ENCODE measurements around the gene ANKRD7.

Gene ANKRD7

DNA sequence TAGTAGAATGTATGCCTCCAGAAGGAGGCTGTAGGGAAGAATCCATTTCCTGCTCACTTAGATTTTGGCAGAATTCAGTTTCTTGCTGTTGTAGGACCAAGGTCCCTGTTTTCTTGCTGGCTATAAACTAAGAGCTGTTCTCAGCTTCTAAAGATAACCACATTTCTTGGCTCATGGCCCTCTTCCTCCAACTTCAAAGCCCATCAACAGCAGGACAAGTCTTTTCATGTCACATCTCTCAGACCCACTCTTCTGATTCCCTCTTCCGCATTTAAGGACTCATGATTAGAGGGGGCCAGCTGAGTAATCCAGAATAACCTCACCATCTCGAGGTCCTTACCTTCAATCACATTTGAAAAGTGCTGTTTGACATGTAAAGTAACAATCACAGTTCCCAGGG, 48.8 kb upstream of the ANKRD7 start:
- POLR2A ChIA-PET, result no interaction called here
- H3K4me3 ChIP-seq (ENCODE audit: low read depth, low read length), result no peak overlapping the region
- H3K36me3 ChIP-seq (ENCODE audit: control insufficient read depth in 2 of 2, insufficient read depth in 1 of 2, low read length in 2 of 2), result no peaks in the 10 kb centered on the region
- no peaks in the 10 kb centered on the region for H3K9me3 ChIP-seq (ENCODE audit: control insufficient read depth, insufficient read depth, low read depth, low read length)
- H3K27ac ChIP-seq (ENCODE audit: extremely low read depth, low read depth, low read length), result no peak overlapping the region
- CTCF ChIA-PET, result no interaction called here
- no peaks in the 10 kb centered on the region for H3K4me1 ChIP-seq (ENCODE audit: control insufficient read depth, insufficient read depth, low read length)
- TF ChIP-seq ZNF140 (tag by site-specific recombination; IDR thresholded peaks at IDR 0.05), result no peak
- TF ChIP-seq ZNF24 (tag by site-specific recombination; IDR thresholded peaks at IDR 0.05), result no peak
- no peak for TF ChIP-seq ZNF510 (tag by site-specific recombination; IDR thresholded peaks at IDR 0.05; ENCODE audit: insufficient replicate concordance)
- TF ChIP-seq ZNF274 (IDR thresholded peaks at IDR 0.05; ENCODE audit: low read length), result no peak
- no peak for TF ChIP-seq ZNF274 (tag by site-specific recombination; IDR thresholded peaks at IDR 0.05; ENCODE audit: borderline replicate concordance)
- TF ChIP-seq, protein P1, sequence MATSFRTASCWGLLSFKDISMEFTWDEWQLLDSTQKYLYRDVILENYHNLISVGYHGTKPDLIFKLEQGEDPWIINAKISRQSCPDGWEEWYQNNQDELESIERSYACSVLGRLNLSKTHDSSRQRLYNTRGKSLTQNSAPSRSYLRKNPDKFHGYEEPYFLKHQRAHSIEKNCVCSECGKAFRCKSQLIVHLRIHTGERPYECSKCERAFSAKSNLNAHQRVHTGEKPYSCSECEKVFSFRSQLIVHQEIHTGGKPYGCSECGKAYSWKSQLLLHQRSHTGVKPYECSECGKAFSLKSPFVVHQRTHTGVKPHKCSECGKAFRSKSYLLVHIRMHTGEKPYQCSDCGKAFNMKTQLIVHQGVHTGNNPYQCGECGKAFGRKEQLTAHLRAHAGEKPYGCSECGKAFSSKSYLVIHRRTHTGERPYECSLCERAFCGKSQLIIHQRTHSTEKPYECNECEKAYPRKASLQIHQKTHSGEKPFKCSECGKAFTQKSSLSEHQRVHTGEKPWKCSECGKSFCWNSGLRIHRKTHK (tag by site-specific recombination; IDR thresholded peaks at IDR 0.05), result no peak
- TF ChIP-seq ZNF157 (tag by site-specific recombination; IDR thresholded peaks at IDR 0.05), result no peak
- TF ChIP-seq ZNF664 (tag by site-specific recombination; IDR thresholded peaks at IDR 0.05), result no peak
- TF ChIP-seq, protein P2, sequence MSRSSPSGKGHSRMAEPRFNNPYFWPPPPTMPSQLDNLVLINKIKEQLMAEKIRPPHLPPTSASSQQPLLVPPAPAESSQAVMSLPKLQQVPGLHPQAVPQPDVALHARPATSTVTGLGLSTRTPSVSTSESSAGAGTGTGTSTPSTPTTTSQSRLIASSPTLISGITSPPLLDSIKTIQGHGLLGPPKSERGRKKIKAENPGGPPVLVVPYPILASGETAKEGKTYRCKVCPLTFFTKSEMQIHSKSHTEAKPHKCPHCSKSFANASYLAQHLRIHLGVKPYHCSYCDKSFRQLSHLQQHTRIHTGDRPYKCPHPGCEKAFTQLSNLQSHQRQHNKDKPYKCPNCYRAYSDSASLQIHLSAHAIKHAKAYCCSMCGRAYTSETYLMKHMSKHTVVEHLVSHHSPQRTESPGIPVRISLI (tag by site-specific recombination; IDR thresholded peaks at IDR 0.05), result no peak
- no peak for TF ChIP-seq SALL2 (tag by site-specific recombination; IDR thresholded peaks at IDR 0.05; ENCODE audit: borderline replicate concordance)
- TF ChIP-seq SCRT1 (tag by site-specific recombination; IDR thresholded peaks at IDR 0.05; ENCODE audit: borderline replicate concordance), result no peak
- TF ChIP-seq, protein P3, sequence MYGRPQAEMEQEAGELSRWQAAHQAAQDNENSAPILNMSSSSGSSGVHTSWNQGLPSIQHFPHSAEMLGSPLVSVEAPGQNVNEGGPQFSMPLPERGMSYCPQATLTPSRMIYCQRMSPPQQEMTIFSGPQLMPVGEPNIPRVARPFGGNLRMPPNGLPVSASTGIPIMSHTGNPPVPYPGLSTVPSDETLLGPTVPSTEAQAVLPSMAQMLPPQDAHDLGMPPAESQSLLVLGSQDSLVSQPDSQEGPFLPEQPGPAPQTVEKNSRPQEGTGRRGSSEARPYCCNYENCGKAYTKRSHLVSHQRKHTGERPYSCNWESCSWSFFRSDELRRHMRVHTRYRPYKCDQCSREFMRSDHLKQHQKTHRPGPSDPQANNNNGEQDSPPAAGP (tag by site-specific recombination; IDR thresholded peaks at IDR 0.05), result no peak
- TF ChIP-seq, protein P4, sequence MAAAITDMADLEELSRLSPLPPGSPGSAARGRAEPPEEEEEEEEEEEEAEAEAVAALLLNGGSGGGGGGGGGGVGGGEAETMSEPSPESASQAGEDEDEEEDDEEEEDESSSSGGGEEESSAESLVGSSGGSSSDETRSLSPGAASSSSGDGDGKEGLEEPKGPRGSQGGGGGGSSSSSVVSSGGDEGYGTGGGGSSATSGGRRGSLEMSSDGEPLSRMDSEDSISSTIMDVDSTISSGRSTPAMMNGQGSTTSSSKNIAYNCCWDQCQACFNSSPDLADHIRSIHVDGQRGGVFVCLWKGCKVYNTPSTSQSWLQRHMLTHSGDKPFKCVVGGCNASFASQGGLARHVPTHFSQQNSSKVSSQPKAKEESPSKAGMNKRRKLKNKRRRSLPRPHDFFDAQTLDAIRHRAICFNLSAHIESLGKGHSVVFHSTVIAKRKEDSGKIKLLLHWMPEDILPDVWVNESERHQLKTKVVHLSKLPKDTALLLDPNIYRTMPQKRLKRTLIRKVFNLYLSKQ (tag by site-specific recombination; IDR thresholded peaks at IDR 0.05; ENCODE audit: borderline replicate concordance), result no peak
- TF ChIP-seq TCF7L2 (IDR thresholded peaks at IDR 0.05; ENCODE audit: borderline replicate concordance, low read depth, low read length), result no peak
- TF ChIP-seq, protein P5, sequence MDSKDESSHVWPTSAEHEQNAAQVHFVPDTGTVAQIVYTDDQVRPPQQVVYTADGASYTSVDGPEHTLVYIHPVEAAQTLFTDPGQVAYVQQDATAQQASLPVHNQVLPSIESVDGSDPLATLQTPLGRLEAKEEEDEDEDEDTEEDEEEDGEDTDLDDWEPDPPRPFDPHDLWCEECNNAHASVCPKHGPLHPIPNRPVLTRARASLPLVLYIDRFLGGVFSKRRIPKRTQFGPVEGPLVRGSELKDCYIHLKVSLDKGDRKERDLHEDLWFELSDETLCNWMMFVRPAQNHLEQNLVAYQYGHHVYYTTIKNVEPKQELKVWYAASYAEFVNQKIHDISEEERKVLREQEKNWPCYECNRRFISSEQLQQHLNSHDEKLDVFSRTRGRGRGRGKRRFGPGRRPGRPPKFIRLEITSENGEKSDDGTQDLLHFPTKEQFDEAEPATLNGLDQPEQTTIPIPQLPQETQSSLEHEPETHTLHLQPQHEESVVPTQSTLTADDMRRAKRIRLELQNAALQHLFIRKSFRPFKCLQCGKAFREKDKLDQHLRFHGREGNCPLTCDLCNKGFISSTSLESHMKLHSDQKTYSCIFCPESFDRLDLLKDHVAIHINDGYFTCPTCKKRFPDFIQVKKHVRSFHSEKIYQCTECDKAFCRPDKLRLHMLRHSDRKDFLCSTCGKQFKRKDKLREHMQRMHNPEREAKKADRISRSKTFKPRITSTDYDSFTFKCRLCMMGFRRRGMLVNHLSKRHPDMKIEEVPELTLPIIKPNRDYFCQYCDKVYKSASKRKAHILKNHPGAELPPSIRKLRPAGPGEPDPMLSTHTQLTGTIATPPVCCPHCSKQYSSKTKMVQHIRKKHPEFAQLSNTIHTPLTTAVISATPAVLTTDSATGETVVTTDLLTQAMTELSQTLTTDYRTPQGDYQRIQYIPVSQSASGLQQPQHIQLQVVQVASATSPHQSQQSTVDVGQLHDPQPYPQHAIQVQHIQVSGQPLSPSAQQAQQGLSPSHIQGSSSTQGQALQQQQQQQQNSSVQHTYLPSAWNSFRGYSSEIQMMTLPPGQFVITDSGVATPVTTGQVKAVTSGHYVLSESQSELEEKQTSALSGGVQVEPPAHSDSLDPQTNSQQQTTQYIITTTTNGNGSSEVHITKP (tag by site-specific recombination; IDR thresholded peaks at IDR 0.05), result no peak

DNA sequence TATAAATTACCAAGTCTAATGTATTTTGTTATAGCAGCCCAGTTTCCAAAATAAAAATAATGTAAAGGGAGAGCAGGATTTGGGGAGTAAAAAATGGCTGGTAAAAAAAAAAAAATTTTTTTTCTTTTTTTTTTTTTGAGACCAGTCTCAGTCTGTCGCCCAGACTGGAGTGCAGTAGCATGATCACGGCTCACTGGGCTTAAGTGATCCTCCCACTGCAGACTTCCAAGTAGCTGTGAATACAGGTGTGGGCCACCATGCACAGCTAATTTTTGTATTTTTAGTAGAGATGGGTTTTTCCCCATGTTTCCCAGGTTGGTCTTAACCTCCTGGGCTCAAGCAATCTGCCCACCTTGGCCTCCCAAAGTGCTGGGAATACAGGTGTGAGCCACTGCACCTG, 45.3 kb upstream of the ANKRD7 start:
- Histone ChIP-seq H3K9me3 (ENCODE audit: control insufficient read depth, insufficient read depth, low read depth, low read length) (no peaks in the 10 kb centered on the region), H3K36me3 (ENCODE audit: control insufficient read depth in 2 of 2, insufficient read depth in 1 of 2, low read length in 2 of 2) (no peaks in the 10 kb centered on the region), H3K4me3 (ENCODE audit: low read depth, low read length) (no peak overlapping the region), H3K4me1 (ENCODE audit: control insufficient read depth, insufficient read depth, low read length) (no peaks in the 10 kb centered on the region), H3K27ac (ENCODE audit: extremely low read depth, low read depth, low read length) (no peak overlapping the region)
- CTCF ChIA-PET, result no interaction called here
- POLR2A ChIA-PET, result no interaction called here
- no peak for TF ChIP-seq ZNF302 (tag by site-specific recombination; IDR thresholded peaks at IDR 0.05; ENCODE audit: low read depth)
- TF ChIP-seq MEIS1 (CRISPR knock-in tag; IDR thresholded peaks at IDR 0.05; ENCODE audit: borderline replicate concordance), result no peak
- no peak for TF ChIP-seq ZNF76 (tag by site-specific recombination; IDR thresholded peaks at IDR 0.05; ENCODE audit: borderline replicate concordance, low read depth)
- TF ChIP-seq ZNF843 (tag by site-specific recombination; IDR thresholded peaks at IDR 0.05), result no peak
- no peak for TF ChIP-seq SALL2 (tag by site-specific recombination; IDR thresholded peaks at IDR 0.05; ENCODE audit: borderline replicate concordance)
- no peak for TF ChIP-seq ZNF768 (tag by site-specific recombination; IDR thresholded peaks at IDR 0.05)
- no peak for TF ChIP-seq EGR2 (tag by site-specific recombination; IDR thresholded peaks at IDR 0.05; ENCODE audit: low read depth)
- TF ChIP-seq KLF9 (tag by site-specific recombination; IDR thresholded peaks at IDR 0.05; ENCODE audit: low read depth), result no peak
- TF ChIP-seq ZNF10 (tag by site-specific recombination; IDR thresholded peaks at IDR 0.05), result no peak
- TF ChIP-seq, protein P6, sequence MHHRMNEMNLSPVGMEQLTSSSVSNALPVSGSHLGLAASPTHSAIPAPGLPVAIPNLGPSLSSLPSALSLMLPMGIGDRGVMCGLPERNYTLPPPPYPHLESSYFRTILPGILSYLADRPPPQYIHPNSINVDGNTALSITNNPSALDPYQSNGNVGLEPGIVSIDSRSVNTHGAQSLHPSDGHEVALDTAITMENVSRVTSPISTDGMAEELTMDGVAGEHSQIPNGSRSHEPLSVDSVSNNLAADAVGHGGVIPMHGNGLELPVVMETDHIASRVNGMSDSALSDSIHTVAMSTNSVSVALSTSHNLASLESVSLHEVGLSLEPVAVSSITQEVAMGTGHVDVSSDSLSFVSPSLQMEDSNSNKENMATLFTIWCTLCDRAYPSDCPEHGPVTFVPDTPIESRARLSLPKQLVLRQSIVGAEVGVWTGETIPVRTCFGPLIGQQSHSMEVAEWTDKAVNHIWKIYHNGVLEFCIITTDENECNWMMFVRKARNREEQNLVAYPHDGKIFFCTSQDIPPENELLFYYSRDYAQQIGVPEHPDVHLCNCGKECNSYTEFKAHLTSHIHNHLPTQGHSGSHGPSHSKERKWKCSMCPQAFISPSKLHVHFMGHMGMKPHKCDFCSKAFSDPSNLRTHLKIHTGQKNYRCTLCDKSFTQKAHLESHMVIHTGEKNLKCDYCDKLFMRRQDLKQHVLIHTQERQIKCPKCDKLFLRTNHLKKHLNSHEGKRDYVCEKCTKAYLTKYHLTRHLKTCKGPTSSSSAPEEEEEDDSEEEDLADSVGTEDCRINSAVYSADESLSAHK (tag by site-specific recombination; IDR thresholded peaks at IDR 0.05), result no peak
- TF ChIP-seq BCL11A (tag by site-specific recombination; IDR thresholded peaks at IDR 0.05; ENCODE audit: low read depth), result no peak
